Measurements from ENCODE around the gene LRMDA. TPM values are rescaled to one million over a fixed set of nuclear protein-coding genes. Genes with fewer than 3 reads are reported as not detected.

Gene LRMDA
- polyA plus RNA-seq, 4 donors: 19.1 to 23.0 (median 20.7) TPM

DNA sequence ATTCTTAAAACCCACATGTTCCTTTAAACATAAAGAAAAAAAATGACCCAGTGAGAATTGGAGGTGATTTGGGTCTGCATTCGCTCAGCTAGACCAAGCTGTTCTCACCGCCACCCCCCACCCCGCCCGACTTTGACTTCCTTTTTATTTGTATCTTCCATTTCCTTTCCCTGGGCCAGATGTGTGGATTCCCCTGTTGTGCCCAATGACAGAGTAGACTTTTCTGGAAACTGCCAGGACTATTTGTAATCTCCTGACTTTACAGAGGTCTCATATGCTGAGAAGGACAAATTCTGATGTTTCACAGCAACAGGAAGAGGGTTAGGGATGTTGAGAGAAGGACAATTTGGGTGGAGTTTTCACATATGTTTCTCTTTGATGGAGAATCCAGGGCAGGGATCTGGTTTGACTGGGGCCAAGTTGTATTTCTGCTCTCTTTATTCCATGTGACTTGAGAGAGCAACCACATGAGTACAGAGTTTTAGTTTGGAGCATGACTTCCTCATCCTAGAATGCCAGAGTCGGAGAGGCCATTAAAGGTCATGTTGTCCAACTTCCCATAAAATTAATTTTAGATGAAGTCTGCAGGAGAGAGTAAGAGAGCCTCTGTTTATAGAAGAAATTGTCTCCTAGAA lies 1023.2 kb downstream of the LRMDA start:
- DNase-seq (ENCODE audit: low read depth in 4 of 4, low spot score in 3 of 4): no peak

DNA sequence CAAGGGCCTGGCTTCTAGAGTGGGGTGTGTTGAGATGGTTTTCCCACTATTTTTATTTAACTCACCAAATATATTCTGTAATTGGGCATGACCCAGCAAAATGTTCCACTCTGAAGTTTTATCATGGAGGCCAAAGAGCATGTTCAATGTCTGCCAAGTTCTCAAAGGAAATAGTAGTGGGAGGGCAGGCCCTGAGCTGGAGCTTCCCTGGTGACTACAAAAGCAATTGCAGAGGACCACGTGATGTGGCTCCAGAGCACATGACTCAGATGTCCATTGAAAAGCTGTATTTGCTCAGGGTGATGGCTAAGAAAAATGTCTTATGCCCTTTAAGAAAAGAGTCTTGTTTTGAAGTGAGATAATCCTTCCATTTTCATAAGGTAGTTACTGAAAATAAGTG lies 1024.8 kb downstream of the LRMDA start:
- no peak for DNase-seq (ENCODE audit: low read depth in 4 of 4, low spot score in 3 of 4)

DNA sequence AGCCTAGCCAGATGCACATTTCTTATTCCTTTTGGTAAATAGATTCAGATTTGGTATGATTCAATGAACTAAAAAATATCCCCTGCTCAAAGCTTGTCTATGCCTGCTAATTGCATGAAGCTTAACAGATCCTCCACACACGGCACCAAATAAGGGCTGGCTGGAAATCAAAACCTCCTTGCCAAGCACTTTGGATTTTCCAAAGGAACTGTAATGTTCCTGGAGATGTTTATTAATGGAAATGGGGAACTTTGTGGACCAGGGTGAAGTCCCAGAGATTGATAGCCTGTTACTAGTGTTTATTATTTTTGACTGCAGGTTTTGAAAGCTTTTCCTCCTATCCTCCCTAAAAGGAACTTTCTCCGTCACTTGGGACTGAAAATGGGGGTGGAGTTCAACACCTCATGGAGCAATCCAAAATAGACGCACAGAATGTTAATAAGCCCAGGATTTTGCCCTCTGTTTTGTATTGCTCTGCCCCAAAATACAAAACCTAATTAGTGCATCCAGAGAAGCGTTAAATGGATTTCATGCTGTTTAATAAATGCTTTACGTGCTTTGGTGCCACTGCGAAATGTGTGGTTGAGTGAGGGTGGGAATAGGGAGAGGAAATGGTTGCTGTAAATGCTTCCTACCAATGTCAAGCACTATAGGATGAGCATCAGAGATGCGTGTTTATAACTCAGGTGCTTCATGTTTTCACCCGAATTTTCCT lies 1027.7 kb downstream of the LRMDA start:
- DNase-seq (ENCODE audit: low read depth in 4 of 4, low spot score in 3 of 4): no peak

GRCh38 chr10:76461024-76461423 lies 1029.6 kb downstream of the LRMDA start:
- DNase-seq (ENCODE audit: low read depth in 4 of 4, low spot score in 3 of 4): no peak

- no peak for DNase-seq (ENCODE audit: low read depth in 4 of 4, low spot score in 3 of 4)
Measured at GRCh38 chr10:76463111-76463510, 1031.7 kb downstream of the LRMDA start.

- no peak for DNase-seq (ENCODE audit: low read depth in 4 of 4, low spot score in 3 of 4)
Measured at GRCh38 chr10:76466836-76467503, 1035.5 kb downstream of the LRMDA start.

- DNase-seq (ENCODE audit: low read depth in 4 of 4, low spot score in 3 of 4): no peak
Measured at GRCh38 chr10:76469675-76470074, 1038.3 kb downstream of the LRMDA start.

GRCh38 chr10:76479103-76479790 lies 1047.8 kb downstream of the LRMDA start:
- DNase-seq (ENCODE audit: low read depth in 4 of 4, low spot score in 3 of 4): no peak

DNA sequence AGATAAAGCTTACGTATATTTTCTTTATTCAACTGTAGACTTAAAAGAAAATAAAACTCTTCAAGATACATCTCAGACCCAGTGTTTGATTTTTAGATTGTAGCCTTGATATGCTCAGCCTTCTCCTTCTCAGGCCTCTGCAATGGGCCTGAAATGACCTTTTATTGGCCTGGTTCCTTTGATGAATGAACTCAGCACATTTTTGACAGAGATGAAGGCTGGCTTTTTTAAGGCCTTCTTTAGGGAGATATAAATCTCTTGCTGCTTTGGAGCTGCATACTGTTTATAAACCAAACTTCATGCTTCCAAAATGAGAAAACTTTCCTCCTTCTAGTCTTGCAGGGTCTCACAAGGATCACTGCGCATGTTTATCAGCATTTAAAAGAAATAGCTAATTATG lies 1049.8 kb downstream of the LRMDA start:
- DNase-seq (ENCODE audit: low read depth in 4 of 4, low spot score in 3 of 4): no peak

DNA sequence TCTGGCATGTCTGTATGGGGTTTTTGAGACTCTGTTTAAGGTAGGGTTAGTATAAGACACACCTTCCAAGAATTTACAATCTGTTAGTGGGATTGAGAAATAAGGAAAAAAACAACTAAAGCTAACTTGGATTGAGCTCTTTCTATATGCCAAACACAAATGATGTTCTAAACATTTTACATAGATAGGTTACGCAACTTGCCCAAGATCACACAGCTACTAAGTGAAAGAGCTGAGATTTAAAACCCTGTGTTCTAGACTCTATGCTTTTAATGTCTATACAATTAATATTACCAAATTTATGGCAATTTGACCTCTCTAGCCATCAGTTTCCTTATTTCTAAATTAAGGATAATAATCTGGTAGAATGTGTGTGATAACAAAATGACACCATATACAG lies 1056.2 kb downstream of the LRMDA start:
- DNase-seq (ENCODE audit: low read depth in 4 of 4, low spot score in 3 of 4): no peak

DNA sequence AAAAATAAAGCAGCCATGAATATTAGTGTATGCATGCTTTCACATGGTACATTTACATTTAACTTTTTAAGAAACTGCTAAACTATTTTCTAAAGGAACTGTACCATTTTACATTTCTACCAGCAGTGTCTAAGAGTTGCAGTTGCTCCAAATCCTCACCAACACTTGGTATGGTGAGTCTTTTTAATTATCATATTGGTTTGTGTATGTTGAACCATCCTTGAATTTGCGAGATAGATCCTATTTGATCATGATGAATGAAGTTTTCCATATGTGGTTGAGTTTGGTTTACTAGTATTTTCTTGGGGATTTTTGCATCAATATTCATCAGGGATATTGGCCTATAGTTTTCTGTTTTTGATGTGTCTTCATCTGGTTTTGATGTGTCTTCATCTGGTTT lies 1057.2 kb downstream of the LRMDA start:
- no peak for DNase-seq (ENCODE audit: low read depth in 4 of 4, low spot score in 3 of 4)

DNA sequence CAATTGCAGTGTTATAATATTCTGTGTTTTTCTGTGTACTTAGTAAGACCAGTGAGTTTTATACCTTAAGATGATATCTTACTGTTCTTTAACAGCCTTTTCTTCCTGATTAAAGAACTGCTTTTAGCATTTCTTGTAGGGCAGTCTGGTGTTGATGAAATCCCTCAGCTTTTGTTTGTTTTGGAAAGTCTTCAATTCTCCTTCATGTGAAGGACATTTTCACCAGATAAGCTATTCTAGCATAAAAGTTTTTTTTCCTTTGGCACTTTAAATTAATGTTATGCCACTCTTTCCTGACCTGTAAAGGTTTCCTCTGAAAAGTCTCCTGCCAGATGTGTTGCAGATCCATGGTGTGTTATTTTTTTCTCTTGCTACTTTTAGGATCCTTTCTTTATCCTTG lies 1059.8 kb downstream of the LRMDA start:
- no peak for DNase-seq (ENCODE audit: low read depth in 4 of 4, low spot score in 3 of 4)

- no peak for DNase-seq (ENCODE audit: low read depth in 4 of 4, low spot score in 3 of 4)
Measured at GRCh38 chr10:76492026-76492425, 1060.6 kb downstream of the LRMDA start.

- DNase-seq (ENCODE audit: low read depth in 4 of 4, low spot score in 3 of 4): no peak
Measured at GRCh38 chr10:76492678-76493472, 1061.5 kb downstream of the LRMDA start.

GRCh38 chr10:76497666-76498065 lies 1066.2 kb downstream of the LRMDA start:
- DNase-seq (ENCODE audit: low read depth in 4 of 4, low spot score in 3 of 4): peak in 1 of 4 donors; percentile 8

GRCh38 chr10:76504823-76505222 lies 1073.4 kb downstream of the LRMDA start:
- no peak for DNase-seq (ENCODE audit: low read depth in 4 of 4, low spot score in 3 of 4)

DNA sequence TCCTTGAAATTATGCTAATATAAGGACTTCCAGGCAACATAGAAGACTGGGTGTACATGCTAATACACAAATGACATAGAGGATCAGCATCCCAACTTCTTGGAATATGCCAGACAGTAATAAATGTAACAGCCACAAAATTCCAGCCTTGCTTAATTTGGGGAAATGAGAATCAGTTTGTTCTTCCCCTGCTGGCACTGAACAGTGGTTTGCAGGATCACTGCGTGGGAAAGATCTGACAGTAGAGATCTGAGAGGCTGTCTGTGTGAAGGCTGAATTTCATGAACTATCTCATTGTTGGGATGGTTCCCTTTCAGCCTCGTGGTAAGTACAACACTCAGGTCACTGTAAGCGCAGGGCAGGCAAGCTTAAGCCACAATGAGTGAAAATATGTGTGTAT lies 1078.0 kb downstream of the LRMDA start:
- DNase-seq (ENCODE audit: low read depth in 4 of 4, low spot score in 3 of 4): no peak

DNA sequence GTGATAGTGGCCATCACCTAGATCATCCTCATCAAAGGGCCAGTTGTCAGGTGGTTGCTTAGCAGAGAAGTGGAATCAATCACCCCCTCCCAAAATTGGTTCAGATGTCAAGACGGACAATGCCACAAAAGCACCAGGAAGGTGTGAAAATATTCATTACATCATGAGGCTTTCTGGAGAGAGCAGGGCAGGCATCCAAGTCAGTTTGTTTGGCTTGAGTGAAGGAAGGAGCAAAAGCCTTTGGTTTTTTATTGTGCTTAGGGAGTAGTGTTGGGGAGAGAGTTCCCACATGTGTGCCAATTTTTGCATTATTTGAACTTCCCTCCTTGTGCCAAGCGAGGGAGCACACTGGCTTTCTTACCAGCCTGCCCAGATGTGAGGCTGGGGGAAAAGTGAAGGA lies 1082.9 kb downstream of the LRMDA start:
- DNase-seq (ENCODE audit: low read depth in 4 of 4, low spot score in 3 of 4): no peak

DNA sequence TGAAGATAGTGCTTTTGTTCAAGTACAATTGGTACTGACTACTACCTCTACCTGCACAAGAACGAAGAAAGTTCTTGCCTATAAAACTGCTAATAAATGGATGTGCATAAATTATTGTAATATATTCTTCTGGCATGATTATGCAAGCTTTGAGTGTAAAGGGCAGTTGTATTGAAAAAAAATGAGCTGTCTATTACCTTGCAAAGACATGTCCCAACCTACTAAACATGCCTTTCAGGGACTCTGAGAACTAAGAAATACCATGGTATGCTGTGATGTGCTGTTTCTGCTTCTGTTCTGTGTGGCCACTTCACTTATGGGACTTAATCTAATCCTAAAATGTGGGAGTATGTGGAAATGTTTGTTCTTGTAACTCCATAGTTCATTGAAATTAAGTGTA lies 1083.4 kb downstream of the LRMDA start:
- DNase-seq (ENCODE audit: low read depth in 4 of 4, low spot score in 3 of 4): no peak

GRCh38 chr10:76522547-76522946 lies 1091.1 kb downstream of the LRMDA start:
- no peak for DNase-seq (ENCODE audit: low read depth in 4 of 4, low spot score in 3 of 4)

GRCh38 chr10:76523246-76523645 lies 1091.8 kb downstream of the LRMDA start:
- peak in 2 of 4 donors; percentile 4 to 10 for DNase-seq (ENCODE audit: low read depth in 4 of 4, low spot score in 3 of 4)
